K562 (cell line): ENCODE measurements around the gene SIRT4. TPM values are rescaled to one million over a fixed set of nuclear protein-coding genes. Genes with fewer than 3 reads are reported as not detected.

Experiments
- BHLHE40 ChIP-seq: IDR thresholded peaks from 2 replicates; pipeline ENCODE4 v1.6.1; 2011; ENCODE audit warnings: low read length, improper control_type of control experiment
- HSF4 ChIP-seq: fragments of 250-450 bp; sonication (Bioruptor Pico); IDR thresholded peaks from 2 replicates; pipeline ENCODE4 v2.1.2; 2022; ENCODE audit warnings: mild to moderate bottlenecking, moderate library complexity, borderline replicate concordance
- ILF3 ChIP-seq: fragments of 450-650 bp; IDR thresholded peaks from 2 replicates; pipeline ENCODE4 v1.6.1; 2018; ENCODE audit warnings: antibody characterized with exemption, mild to moderate bottlenecking, moderate library complexity, borderline replicate concordance
- PML ChIP-seq: IDR thresholded peaks from 2 replicates; pipeline ENCODE4 v1.6.1; 2012; ENCODE audit warnings: low read length, inconsistent platforms
- POLR2AphosphoS5 ChIP-seq: IDR thresholded peaks from 2 replicates; pipeline ENCODE4 v1.6.1; 2011; ENCODE audit warnings: mild to moderate bottlenecking, low read depth, low read length, moderate library complexity; ENCODE audit not compliant: control insufficient read depth, insufficient read depth
- RNF2 ChIP-seq: sonication (generic); IDR thresholded peaks from 2 replicates; pipeline ENCODE4 v1.6.1; 2016
- SP1 ChIP-seq: sonication (generic); formaldehyde crosslinking; IDR thresholded peaks from 2 replicates; pipeline ENCODE4 v1.8.1; 2022; ENCODE audit warnings: mild to moderate bottlenecking, missing genetic modification reagents
- SRSF9 ChIP-seq: fragments of 200-400 bp; formaldehyde crosslinking; IDR thresholded peaks from 2 replicates; pipeline ENCODE4 v1.6.1; 2017; ENCODE audit warnings: low read depth, low read length, borderline replicate concordance
- ZBTB7A ChIP-seq: IDR thresholded peaks from 2 replicates; pipeline ENCODE4 v1.6.1; 2011; ENCODE audit warnings: low read depth, mild to moderate bottlenecking, low read length, moderate library complexity, borderline replicate concordance; ENCODE audit not compliant: control insufficient read depth
- ZNF133 ChIP-seq: fragments of 250-450 bp; sonication (Bioruptor Pico); IDR thresholded peaks from 2 replicates; pipeline ENCODE4 v1.4.0; 2020; ENCODE audit warnings: mild to moderate bottlenecking
- ZNF695 ChIP-seq: fragments of 450-650 bp; formaldehyde crosslinking; IDR thresholded peaks from 2 replicates; pipeline ENCODE4 v1.4.0; 2020; ENCODE audit warnings: mild to moderate bottlenecking, moderate library complexity
- polyA plus RNA-seq, 8 experiments: library from polyadenylated mRNA; depleted of rRNA in 4 of 8; stranded (reverse) in 5 of 8; unstranded in 3 of 8; fragments of >200 nt; fragmentation: Nextera tagmentation in 2 of 8; fragmentation: Illumina TruSeq in 1 of 8; extraction: Ambion mirVana in 2 of 8; extraction: Trizol in 1 of 8; gene quantifications; 2 replicates each; pipeline versions ENCODE4 v1.2.1 to v1.2.3, GENCODE V29; 2011 to 2014; ENCODE audit warnings: inconsistent platforms in 1 of 8, missing spikeins in 1 of 8
- total RNA-seq, 7 experiments: library from RNA; depleted of rRNA in 6 of 7; stranded (reverse); fragments of >200 nt in 6 of 7; fragmentation: Illumina TruSeq in 2 of 7; extraction: Trizol in 2 of 7; gene quantifications; 2 replicates each; pipeline versions ENCODE4 v1.2.1 to v1.2.3, GENCODE V29; 2011 to 2021; ENCODE audit warnings: low replicate concordance in 1 of 7
- TF ChIP-seq, protein P1 (sequence below), 2 experiments: fragments of 450-650 bp; formaldehyde crosslinking in 1 of 2; IDR thresholded peaks; 2 replicates each; pipeline versions ENCODE4 v1.4.0 to v1.6.1; 2014 to 2020; ENCODE audit warnings: mild to moderate bottlenecking in 2 of 2, borderline replicate concordance in 1 of 2, low read depth in 1 of 2
- TF ChIP-seq, protein P2 (sequence below), 3 experiments: fragments of 200-800 bp in 1 of 3; fragments of 250-450 bp in 1 of 3; fragments of 450-650 bp in 1 of 3; sonication (Bioruptor Pico) in 1 of 3; sonication (Bioruptor generic) in 1 of 3; formaldehyde crosslinking in 1 of 3; IDR thresholded peaks; 2 replicates each; pipeline versions ENCODE4 v1.6.1 to v1.8.0; 2016 to 2022; ENCODE audit warnings: mild to moderate bottlenecking in 2 of 3, missing genetic modification characterization in 2 of 3, missing compliant biosample characterization in 1 of 3, moderate library complexity in 1 of 3
- TF ChIP-seq, protein P3 (sequence below): sonication (generic); formaldehyde crosslinking; IDR thresholded peaks from 2 replicates; pipeline ENCODE4 v1.8.0; 2022; ENCODE audit warnings: mild to moderate bottlenecking, missing genetic modification reagents

Gene SIRT4
- total and polyA plus RNA-seq, 9 of the 15 experiments (the other 6 are each of a cell fraction or from before 2014, with no cell fraction given), result 0.86 to 5.2 (median 2.4) TPM

DNA sequence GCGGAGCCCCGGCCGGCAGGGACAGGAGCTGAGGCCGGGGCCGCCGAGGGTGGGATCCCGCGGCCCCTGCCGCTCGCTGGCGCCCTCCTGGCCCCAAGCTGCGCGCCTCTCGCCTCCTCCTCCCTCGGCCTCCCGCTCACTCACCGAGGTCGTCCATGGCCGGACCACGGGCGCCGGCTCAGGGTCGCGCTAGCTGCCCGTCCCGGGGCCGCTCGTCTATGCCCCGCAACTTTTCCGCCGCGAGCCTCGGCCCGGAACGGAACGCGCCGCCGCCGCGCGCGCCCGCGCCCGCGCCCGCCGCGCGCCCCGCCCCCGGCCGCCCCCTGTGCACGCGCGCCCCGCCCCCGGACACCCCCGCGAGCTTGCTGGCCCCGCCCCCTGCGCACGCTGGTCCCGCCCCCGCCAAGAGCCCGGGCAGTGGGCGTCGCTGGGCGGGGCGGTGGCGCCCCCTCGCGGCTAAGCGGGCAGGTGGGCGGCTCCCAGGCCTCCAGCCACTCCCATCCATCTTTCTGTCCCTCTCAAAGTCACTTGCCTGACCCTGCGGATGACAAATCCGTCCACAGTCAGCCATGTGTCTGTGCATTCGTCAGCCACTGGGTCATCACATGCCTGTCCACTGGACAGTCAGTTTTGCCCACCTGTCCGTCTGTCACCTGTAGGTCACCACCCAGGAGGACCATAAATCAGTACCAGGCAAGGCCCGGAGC, 36.5 kb upstream of the SIRT4 start, which contains the start of gene PXN (continued):
- TF ChIP-seq, protein P1, sequence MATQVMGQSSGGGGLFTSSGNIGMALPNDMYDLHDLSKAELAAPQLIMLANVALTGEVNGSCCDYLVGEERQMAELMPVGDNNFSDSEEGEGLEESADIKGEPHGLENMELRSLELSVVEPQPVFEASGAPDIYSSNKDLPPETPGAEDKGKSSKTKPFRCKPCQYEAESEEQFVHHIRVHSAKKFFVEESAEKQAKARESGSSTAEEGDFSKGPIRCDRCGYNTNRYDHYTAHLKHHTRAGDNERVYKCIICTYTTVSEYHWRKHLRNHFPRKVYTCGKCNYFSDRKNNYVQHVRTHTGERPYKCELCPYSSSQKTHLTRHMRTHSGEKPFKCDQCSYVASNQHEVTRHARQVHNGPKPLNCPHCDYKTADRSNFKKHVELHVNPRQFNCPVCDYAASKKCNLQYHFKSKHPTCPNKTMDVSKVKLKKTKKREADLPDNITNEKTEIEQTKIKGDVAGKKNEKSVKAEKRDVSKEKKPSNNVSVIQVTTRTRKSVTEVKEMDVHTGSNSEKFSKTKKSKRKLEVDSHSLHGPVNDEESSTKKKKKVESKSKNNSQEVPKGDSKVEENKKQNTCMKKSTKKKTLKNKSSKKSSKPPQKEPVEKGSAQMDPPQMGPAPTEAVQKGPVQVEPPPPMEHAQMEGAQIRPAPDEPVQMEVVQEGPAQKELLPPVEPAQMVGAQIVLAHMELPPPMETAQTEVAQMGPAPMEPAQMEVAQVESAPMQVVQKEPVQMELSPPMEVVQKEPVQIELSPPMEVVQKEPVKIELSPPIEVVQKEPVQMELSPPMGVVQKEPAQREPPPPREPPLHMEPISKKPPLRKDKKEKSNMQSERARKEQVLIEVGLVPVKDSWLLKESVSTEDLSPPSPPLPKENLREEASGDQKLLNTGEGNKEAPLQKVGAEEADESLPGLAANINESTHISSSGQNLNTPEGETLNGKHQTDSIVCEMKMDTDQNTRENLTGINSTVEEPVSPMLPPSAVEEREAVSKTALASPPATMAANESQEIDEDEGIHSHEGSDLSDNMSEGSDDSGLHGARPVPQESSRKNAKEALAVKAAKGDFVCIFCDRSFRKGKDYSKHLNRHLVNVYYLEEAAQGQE (IDR thresholded peaks at IDR 0.05; ENCODE audit: borderline replicate concordance), result peak; percentile 87
- TF ChIP-seq, protein P1 (CRISPR knock-in tag; IDR thresholded peaks at IDR 0.05; ENCODE audit: low read depth), result no peak
- peak; percentile 72 for TF ChIP-seq BHLHE40
- TF ChIP-seq RNF2, result no peak
- no peak for TF ChIP-seq SRSF9
- TF ChIP-seq ZBTB7A, result peak; percentile 55; the same call in 1 of the 2 replicates
- no peak for TF ChIP-seq ZNF133 (CRISPR knock-in tag)
- TF ChIP-seq SP1, result peak; percentile 94
- TF ChIP-seq POLR2AphosphoS5, result 0 out of 2 replicates have a peak, but pooled peaks have one; percentile 28
- 0 out of 2 replicates have a peak, but pooled peaks have one; percentile 21 for TF ChIP-seq PML
- TF ChIP-seq, protein P2, sequence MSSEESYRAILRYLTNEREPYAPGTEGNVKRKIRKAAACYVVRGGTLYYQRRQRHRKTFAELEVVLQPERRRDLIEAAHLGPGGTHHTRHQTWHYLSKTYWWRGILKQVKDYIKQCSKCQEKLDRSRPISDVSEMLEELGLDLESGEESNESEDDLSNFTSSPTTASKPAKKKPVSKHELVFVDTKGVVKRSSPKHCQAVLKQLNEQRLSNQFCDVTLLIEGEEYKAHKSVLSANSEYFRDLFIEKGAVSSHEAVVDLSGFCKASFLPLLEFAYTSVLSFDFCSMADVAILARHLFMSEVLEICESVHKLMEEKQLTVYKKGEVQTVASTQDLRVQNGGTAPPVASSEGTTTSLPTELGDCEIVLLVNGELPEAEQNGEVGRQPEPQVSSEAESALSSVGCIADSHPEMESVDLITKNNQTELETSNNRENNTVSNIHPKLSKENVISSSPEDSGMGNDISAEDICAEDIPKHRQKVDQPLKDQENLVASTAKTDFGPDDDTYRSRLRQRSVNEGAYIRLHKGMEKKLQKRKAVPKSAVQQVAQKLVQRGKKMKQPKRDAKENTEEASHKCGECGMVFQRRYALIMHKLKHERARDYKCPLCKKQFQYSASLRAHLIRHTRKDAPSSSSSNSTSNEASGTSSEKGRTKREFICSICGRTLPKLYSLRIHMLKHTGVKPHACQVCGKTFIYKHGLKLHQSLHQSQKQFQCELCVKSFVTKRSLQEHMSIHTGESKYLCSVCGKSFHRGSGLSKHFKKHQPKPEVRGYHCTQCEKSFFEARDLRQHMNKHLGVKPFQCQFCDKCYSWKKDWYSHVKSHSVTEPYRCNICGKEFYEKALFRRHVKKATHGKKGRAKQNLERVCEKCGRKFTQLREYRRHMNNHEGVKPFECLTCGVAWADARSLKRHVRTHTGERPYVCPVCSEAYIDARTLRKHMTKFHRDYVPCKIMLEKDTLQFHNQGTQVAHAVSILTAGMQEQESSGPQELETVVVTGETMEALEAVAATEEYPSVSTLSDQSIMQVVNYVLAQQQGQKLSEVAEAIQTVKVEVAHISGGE (CRISPR knock-in tag; IDR thresholded peaks at IDR 0.05), result peak in 1 of 3 experiments; percentile 77; a peak in 2 of 6 replicates
- TF ChIP-seq, protein P3, sequence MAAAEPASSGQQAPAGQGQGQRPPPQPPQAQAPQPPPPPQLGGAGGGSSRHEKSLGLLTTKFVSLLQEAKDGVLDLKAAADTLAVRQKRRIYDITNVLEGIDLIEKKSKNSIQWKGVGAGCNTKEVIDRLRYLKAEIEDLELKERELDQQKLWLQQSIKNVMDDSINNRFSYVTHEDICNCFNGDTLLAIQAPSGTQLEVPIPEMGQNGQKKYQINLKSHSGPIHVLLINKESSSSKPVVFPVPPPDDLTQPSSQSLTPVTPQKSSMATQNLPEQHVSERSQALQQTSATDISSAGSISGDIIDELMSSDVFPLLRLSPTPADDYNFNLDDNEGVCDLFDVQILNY (CRISPR knock-in tag), result no peak
- no peak for TF ChIP-seq ZNF695 (CRISPR knock-in tag)
- TF ChIP-seq HSF4 (CRISPR knock-in tag), result no peak
- no peak for TF ChIP-seq ILF3
